GM12874 (cell line): ENCODE measurements around the gene PLAC1.

Experiments used
- TF ChIP-seq, protein P1 (sequence below): IDR thresholded peaks from 2 replicates; pipeline ENCODE4 v1.5.1; 2011; ENCODE audit warnings: low read depth, mild to moderate bottlenecking, control low read depth, low read length, moderate library complexity; ENCODE audit not compliant: insufficient read depth

The PLAC1 gene

DNA sequence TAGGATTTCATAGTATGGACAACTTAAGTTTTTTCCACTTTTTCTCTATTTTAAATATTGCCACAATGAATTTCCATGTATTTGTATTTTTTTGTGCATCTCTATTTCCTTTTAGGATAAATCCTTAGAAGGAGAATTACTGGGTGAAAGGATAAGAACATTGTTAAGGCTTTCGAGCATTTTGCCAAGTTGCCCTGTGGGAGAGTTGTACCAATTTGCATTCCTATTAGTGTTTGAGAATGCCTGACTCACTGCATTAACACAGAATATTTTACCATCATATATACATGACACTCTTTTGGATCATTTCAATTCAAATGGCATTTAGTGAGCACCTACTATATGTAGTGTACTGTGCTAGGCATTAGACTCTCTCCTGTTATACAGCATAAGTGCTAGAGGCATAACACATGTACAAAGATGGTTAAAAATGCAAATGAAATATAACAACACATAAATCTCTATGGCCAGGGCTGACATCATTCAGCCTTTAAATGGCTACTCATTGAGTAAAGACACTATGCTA, 57.0 kb downstream of the PLAC1 start:
- TF ChIP-seq, protein P1, sequence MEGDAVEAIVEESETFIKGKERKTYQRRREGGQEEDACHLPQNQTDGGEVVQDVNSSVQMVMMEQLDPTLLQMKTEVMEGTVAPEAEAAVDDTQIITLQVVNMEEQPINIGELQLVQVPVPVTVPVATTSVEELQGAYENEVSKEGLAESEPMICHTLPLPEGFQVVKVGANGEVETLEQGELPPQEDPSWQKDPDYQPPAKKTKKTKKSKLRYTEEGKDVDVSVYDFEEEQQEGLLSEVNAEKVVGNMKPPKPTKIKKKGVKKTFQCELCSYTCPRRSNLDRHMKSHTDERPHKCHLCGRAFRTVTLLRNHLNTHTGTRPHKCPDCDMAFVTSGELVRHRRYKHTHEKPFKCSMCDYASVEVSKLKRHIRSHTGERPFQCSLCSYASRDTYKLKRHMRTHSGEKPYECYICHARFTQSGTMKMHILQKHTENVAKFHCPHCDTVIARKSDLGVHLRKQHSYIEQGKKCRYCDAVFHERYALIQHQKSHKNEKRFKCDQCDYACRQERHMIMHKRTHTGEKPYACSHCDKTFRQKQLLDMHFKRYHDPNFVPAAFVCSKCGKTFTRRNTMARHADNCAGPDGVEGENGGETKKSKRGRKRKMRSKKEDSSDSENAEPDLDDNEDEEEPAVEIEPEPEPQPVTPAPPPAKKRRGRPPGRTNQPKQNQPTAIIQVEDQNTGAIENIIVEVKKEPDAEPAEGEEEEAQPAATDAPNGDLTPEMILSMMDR: no peak

DNA sequence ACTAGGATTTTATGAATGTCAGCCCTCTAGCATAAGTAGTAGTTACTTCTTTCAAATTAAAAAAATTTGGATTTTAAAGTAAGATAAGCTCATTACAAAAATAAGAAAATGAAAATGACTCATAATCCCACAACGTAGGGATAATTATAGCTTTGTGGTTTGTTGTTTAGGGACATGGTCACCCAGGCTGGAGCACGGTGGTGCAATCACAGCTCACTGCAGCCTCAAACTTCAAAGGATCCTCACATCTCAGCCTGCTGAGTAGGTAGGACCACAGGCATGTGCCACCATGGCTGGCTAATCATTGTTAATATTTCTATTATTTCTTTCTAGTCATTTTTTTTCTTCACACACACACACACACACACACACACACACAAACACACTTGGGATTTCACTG, 57.6 kb downstream of the PLAC1 start:
- TF ChIP-seq, protein P1: no peak

DNA sequence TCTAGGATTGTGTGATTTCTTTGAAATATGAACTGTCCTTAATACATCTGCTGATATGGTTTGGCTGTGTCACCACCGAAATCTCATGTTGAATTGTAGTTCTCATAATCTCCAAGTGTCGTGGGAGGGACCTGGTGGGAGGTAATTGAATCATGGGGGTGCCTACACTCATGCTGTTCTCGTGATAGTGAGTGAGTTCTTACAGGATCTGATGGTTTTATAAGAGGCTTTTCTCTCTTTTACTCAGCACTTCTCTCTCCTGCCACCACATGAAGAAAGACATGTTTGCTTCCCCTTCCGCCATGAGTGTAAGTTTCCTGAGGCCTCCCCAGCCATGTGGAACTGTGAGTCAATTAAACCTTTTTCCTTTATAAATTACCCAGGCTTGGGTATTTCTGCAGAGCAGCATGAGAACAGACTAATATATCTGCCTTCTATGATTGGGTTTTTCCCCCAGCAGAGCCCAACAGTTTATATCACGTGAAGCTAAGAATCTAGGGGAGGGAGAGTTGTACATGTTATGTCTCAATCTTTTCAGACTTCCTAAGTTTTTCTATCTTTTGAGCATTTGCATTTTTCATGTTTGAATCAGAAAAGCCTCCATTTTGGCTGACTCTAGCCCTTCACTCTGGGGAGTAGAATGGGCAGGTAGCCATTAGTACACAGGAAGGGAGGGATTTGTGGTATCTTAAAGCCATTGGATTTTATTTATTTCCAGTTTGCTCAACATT, 58.9 kb downstream of the PLAC1 start:
- TF ChIP-seq, protein P1: no peak

DNA sequence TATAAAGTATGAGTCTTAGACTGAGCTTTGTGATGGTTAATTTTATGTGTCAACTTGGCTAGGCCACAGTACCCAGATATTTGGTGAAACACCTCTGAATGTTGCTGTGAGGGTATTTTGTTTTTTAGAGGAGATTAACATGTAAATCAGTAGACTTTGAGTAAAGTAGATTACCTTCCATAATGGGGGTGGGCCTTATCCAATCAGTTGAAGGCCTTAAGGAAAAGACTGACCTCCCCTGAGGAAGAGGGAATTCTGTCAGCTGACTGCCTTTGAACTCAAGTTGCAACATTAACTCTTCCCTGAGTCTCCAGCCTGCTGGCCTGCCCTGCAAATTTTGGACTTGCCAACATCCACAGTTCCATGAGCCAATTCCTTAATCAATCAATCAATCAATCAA, 66.0 kb downstream of the PLAC1 start:
- TF ChIP-seq, protein P1: no peak

DNA sequence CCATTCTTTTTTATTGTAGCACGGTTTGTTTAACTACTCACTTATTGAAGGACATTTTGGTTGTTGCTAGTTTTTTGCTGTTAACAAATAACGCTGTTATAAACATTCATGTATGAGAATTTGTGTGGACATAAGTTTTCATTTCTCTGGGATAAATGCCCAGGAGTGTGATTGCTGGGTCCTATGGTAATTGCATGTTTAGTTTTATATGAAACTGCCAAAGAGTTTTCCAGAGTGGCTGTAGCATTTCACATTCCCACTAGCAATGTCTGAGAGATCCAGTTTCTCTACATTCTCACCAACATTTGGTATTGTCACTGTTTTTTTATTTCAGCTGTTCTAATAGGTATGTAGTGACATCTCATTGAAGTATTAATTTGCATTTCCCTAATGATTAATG, 66.8 kb downstream of the PLAC1 start:
- TF ChIP-seq, protein P1: no peak

DNA sequence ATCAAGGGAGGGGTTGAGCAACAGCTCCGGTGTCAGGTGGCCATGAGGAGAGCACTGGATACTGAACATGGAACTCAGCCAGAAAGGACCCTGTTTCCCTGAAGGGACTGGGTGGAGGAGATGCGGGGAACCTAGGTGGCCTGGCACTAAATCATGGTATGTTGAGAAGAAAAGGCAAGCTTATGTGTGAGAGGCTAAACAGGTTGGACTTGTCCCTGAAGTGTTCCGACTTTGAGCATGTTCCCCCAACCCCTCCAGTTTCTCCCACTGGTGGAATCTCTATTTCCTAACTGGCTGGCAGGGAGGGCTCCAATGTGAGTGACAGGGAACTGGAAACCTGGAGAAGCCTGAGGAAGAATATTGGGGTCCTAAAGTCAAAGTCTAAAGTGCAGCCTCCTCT, 69.5 kb downstream of the PLAC1 start:
- TF ChIP-seq, protein P1: no peak

DNA sequence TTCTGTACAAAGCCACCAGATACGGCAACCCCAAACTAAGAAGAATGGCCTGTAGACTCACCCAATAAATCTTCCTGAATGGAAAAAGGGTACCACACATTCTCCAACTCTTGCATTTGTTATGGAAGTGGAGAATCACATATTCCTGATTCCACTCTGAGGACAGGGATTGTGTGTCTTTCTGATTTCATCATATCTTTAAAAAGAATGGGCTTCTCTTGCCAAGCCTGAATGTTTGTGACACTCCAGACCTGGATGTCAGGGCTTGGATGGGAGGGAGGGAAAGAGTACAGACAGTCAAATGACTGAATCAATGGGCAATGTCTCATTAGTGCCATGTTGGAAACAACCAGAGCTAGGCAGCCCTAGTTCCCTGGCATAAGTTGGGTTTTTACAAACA, 77.4 kb downstream of the PLAC1 start:
- TF ChIP-seq, protein P1: no peak
